Ovary (tissue), 10 donors: ENCODE measurements around the gene CHRND. TPM values are rescaled to one million over a fixed set of nuclear protein-coding genes. Genes with fewer than 3 reads are reported as not detected.

Source experiments
- DNase-seq, 5 donors: peaks; one replicate each; pipeline ENCODE4 v3.0.0-alpha.2; 2019 to 2020
- H3K27ac ChIP-seq, 2 donors: fragments of 200-600 bp; one replicate each; pipeline versions ENCODE4 v1.5.1 to v1.8.0; 2019 to 2022
- H3K27me3 ChIP-seq: fragments of 200-600 bp; one replicate; pipeline ENCODE4 v1.8.0; 2022
- H3K36me3 ChIP-seq: fragments of 200-600 bp; sonication (generic); one replicate; pipeline ENCODE4 v1.5.1; 2019
- H3K4me1 ChIP-seq: one replicate; pipeline ENCODE4 v1.8.1; 2013; ENCODE audit warnings: mild to moderate bottlenecking, moderate library complexity; ENCODE audit not compliant: insufficient read depth
- H3K4me3 ChIP-seq: fragments of 200-600 bp; sonication (generic); one replicate; pipeline ENCODE4 v1.5.1; 2017
- H3K9me3 ChIP-seq, 2 donors: fragments of 200-600 bp in 1 of 2; sonication (generic) in 1 of 2; one replicate each; pipeline versions ENCODE4 v1.5.1 to v1.8.1; 2013 to 2019; ENCODE audit warnings: mild to moderate bottlenecking in 1 of 2, moderate library complexity in 1 of 2
- CTCF ChIP-seq, 3 donors: fragments of 450-650 bp in 2 of 3; fragments of 200-600 bp in 1 of 3; IDR thresholded peaks; one replicate each; pipeline versions ENCODE4 v1.5.1 to v1.8.0; 2016 to 2022; ENCODE audit warnings: antibody characterized with exemption in 3 of 3, mild to moderate bottlenecking in 1 of 3
- EP300 ChIP-seq: sonication (generic); formaldehyde crosslinking; IDR thresholded peaks from one replicate; pipeline ENCODE4 v1.6.1; 2017; ENCODE audit warnings: antibody characterized with exemption
- POLR2A ChIP-seq: fragments of 450-650 bp; IDR thresholded peaks from one replicate; pipeline ENCODE4 v1.6.1; 2017; ENCODE audit warnings: antibody characterized with exemption, mild to moderate bottlenecking, moderate library complexity
- WGBS, 3 donors: extraction: QIAGEN DNeasy Blood & Tissue Kit in 1 of 3; methylation state at CpG; one replicate each; pipeline versions ENCODE4 v1.1.5 to v1.1.7; 2013 to 2017; 5-methylcytosine and 5-hydroxymethylcytosine counted together
- intact Hi-C, 4 donors: fragments of 100-400 bp; cut with DNase I; formaldehyde crosslinking; loops; one replicate each; pipeline versions ENCODE4 v1.11.0 to v1.15.1; 2022 to 2023
- long read RNA-seq, 3 donors: library from polyadenylated mRNA in 2 of 3; unstranded in 2 of 3; transcript quantifications; one replicate each; pipeline ENCODE4 v2.0.0 and lab custom pipeline, GENCODE V29; 2021 to 2026
- polyA plus RNA-seq, 2 donors: library from polyadenylated mRNA; stranded (reverse); fragments of 200-250 nt in 1 of 2; fragments of 350-450 nt in 1 of 2; fragmentation: Illumina TruSeq in 1 of 2; extraction: RNeasy Lipid Tissue Mini Kit (QIAGEN cat#74804) in 1 of 2; gene quantifications; one replicate each; pipeline ENCODE4 v1.2.3, GENCODE V29; 2013 to 2014
- total RNA-seq, 7 donors: library from RNA; depleted of rRNA in 2 of 7; stranded (reverse); fragments of >200 nt in 2 of 7; fragmentation: NEBNext Ultra II Directional in 3 of 7; extraction: Animal tissue kit (Norgen Biotek cat#: 25700) in 3 of 7; gene quantifications; one replicate each; pipeline versions ENCODE4 v1.1.0 to v1.2.4, GENCODE V29; 2016 to 2023
- donor health status: DM: no; HTN: no; CAD: no; lungs with moderate emphysema.
- donor health status: DM: no; HTN: no; CAD: no.
- donor health status: Bipolar disorder and iron deficiency.
- donor health status: DM: yes; HTN: yes; CAD: no.
- donor health status: DM: no; HTN: no; CAD: no.
- donor health status: DM: yes; HTN: yes; CAD: no.

Gene CHRND
- under 1 TPM in 2 of 7 donors, not detected in 5; 0.28 to 0.40 TPM for total RNA-seq
- not detected for polyA plus RNA-seq
- long read RNA-seq, donor 1, result 0 reads
- long read RNA-seq, donor 2, result 0 reads
- long read RNA-seq, donor 3, partial matches to known transcripts, result 0 of 1 reads
- long read RNA-seq, donor 3, other reads (novel, unspliced or antisense), result 1 of 1 reads

GRCh38 chr2:232525791-232526371 lies at the start of gene CHRND:
CHRND (plus strand) TSS chr2:232526160; CDS start chr2:232526216, 56 bp downstream.
- Histone ChIP-seq H3K4me3 (no peak within 1 kb of the TSS), H3K36me3 (no peaks in the 10 kb centered on the region), H3K9me3 (no peaks in the 10 kb centered on the region), H3K4me1 (no peaks in the 10 kb centered on the region), H3K27me3 (no peaks in the 10 kb centered on the region), H3K27ac (no peak within 1 kb of the TSS)
- TF ChIP-seq EP300 (no peak), CTCF (IDR thresholded peaks at IDR 0.05) (no peak), POLR2A (no peak)
- intact Hi-C loops, result loop anchor here in 3 of 4 donors (10.0 kb wide), 2 partner anchors 201 to 601 kb away; partner anchors contain the start of gene NPPC (in 2 of the 3)
- DNase-seq, result peak in 2 of 5 donors; percentile 62 to 66
- WGBS, 3 donors, result 7 to 12% (median 9%) methylated on average over 12 to 18 of the region's 18 CpGs

DNA sequence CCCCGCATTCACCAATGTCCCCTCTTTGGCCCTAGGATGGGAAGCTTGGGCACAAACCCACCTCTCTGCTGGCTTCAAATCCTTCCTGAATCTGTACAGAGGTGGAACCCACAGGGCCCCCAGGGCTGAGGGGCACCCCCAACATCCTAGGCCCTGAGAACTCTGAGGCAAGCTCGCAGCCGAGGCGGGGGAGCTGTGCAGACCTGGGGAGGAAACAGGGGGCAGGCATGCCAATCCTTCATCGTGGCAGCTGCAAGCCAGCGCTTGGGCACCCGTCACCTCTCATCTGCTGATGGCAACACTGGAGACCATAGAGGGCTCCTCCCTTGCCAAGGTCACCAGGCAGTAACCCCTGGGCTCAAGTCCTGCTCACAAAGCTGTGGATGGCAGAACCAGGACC lies 49.2 kb upstream of the CHRND start:
- H3K27ac ChIP-seq, result no peak overlapping the region
- H3K4me3 ChIP-seq, result no peak overlapping the region
- H3K27me3 ChIP-seq, result no peaks in the 10 kb centered on the region
- no peak for TF ChIP-seq CTCF (IDR thresholded peaks at IDR 0.05)
- TF ChIP-seq POLR2A, result no peak
- no peak for TF ChIP-seq EP300
- no peaks in the 10 kb centered on the region for H3K36me3 ChIP-seq
- intact Hi-C loops, result no loop called here
- no peaks in the 10 kb centered on the region for H3K4me1 ChIP-seq
- no peaks in the 10 kb centered on the region for H3K9me3 ChIP-seq
- peak in 1 of 5 donors; percentile 16 for DNase-seq
- WGBS, 3 donors, result 89 to 100% (median 98%) methylated on average over 1 to 7 of the region's 7 CpGs

GRCh38 chr2:232477751-232478510 lies 48.0 kb upstream of the CHRND start:
- peak in 3 of 5 donors; percentile 14 to 29 (median 20) for DNase-seq
- Histone ChIP-seq H3K27me3 (no peaks in the 10 kb centered on the region), H3K9me3 (no peaks in the 10 kb centered on the region), H3K36me3 (no peaks in the 10 kb centered on the region), H3K4me3 (no peak overlapping the region), H3K4me1 (no peaks in the 10 kb centered on the region), H3K27ac (no peak overlapping the region)
- 88 to 93% (median 89%) methylated on average over 13 of the region's 13 CpGs for WGBS, 3 donors
- TF ChIP-seq CTCF (IDR thresholded peaks at IDR 0.05), result no peak
- no peak for TF ChIP-seq POLR2A
- TF ChIP-seq EP300, result no peak
- intact Hi-C loops, result no loop called here

DNA sequence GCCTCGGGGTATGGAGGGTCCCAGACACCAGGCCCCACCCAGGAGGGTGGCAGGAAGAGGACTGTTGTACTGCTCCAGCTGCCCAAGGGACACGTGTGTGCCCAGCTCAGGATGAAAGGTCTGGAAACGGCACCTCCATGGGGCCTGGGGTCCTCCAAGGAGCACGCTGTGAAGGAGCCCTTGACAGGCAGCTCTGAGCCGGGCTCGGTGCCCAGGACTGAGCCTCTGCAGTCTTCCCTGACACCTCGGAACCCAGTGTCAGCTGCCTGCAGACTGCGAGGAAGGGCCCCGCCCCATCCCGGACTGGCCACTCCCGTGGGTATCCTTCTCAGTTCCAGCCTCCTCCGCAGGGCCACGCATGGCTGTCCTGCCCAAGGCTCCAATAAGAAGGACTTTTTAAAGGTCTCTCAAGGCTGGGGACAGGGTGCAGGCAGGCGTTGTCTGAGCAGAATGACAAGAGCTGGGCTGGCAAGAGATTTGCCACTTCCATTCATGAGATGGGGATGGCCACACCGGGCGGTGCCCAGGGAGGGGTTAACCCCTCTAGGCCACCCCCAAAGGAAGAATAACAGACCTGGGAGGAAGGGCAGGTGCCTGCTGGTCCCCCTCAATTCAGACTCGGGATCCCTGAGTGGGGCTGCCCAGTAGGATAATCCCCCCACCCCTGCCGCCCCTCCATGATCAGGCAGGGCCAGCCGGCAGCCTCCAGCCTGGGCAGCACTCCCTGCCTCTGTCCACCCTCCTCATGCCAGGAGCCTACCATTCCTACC lies 47.2 kb upstream of the CHRND start:
- TF ChIP-seq CTCF (IDR thresholded peaks at IDR 0.05), result no peak
- no peak for TF ChIP-seq EP300
- Histone ChIP-seq H3K9me3 (no peaks in the 10 kb centered on the region), H3K4me3 (no peak overlapping the region), H3K4me1 (no peaks in the 10 kb centered on the region), H3K36me3 (no peaks in the 10 kb centered on the region), H3K27ac (no peak overlapping the region), H3K27me3 (no peaks in the 10 kb centered on the region)
- intact Hi-C loops, result no loop called here
- WGBS, 3 donors, result 73 to 76% (median 76%) methylated on average over 18 to 19 of the region's 19 CpGs
- DNase-seq, result peak; percentile 9 to 31 (median 21)
